Chondrocyte (in vitro differentiated cells): ENCODE results near the gene MRPL37. TPM values are rescaled to one million over a fixed set of nuclear protein-coding genes. Genes with fewer than 3 reads are reported as not detected.

Source experiments
- DNase-seq: peaks from one replicate; pipeline ENCODE4 v3.0.0; 2021; ENCODE audit warnings: mixed read lengths, low spot score
- H3K27ac Mint-ChIP-seq: one replicate; pipeline ENCODE4 v1.8.0; 2021; ENCODE audit warnings: mild to moderate bottlenecking, moderate library complexity, mixed read lengths; ENCODE audit not compliant: unreplicated experiment
- H3K27me3 Mint-ChIP-seq: 2 replicates; pipeline ENCODE4 v1.8.0; 2021; ENCODE audit warnings: low read depth, mixed read lengths
- H3K36me3 Mint-ChIP-seq: 2 replicates; pipeline ENCODE4 v1.8.0; 2021; ENCODE audit warnings: low read depth, mixed read lengths
- H3K4me1 Mint-ChIP-seq: 2 replicates; pipeline ENCODE4 v1.8.0; 2021; ENCODE audit warnings: low read depth, mild to moderate bottlenecking, mixed read lengths
- H3K4me3 Mint-ChIP-seq: one replicate; pipeline ENCODE4 v1.8.0; 2021; ENCODE audit warnings: mild to moderate bottlenecking, moderate library complexity, mixed read lengths; ENCODE audit not compliant: unreplicated experiment
- H3K9me3 Mint-ChIP-seq: 2 replicates; pipeline ENCODE4 v1.8.0; 2021; ENCODE audit warnings: low read depth, mixed read lengths
- total RNA-seq: library from RNA; stranded (reverse); gene quantifications from 3 replicates; pipeline ENCODE4 v1.2.1, GENCODE V29; 2021
- TF ChIP-seq, protein P1 (sequence below): fragments of 200-600 bp; sonication (generic); IDR thresholded peaks from 2 replicates; pipeline ENCODE4 v1.5.0; 2021; ENCODE audit warnings: antibody characterized with exemption, mild to moderate bottlenecking, moderate library complexity

Gene MRPL37
- total RNA-seq, 1 donor from 2014 or later = 66.9 TPM

DNA sequence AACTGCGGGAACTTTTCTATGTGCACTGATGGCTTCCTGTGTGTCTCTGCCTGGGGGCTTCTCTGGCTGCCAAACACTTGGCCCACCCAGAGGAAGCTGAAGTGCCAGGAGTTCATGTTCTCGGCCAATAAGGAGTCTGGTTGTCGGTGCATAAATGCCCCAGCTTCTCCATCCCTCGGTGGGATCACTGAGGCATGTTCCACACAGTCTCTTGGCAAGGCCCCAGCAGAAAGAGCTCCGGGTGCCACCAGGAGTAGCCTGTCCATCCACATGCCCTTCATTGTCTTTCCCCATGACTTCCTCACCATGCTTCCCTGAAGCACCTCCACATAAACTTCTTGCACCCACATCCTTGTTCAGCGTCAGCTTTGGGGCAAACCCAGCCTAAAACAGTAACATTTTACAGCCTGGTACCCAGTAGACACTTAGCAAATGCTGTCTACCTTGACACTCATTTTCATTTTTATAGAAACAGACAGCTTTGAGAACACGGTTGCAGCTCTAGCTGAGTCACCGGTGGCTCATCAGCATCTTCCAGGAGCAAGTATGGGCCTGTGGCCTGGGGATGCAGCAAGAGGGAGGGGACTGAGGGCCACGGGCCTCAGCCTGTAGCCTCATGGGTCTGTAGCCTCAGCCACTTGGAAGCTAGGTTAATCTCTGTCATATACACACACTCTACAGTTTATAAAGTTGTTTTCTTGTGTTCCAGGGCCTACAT, 32.4 kb upstream of the MRPL37 start:
- peaks cover 2% of the 10 kb centered on the region for H3K4me1 Mint-ChIP-seq
- H3K4me3 Mint-ChIP-seq = no peak overlapping the region
- DNase-seq = peak; percentile 37
- no peaks in the 10 kb centered on the region for H3K9me3 Mint-ChIP-seq
- no peaks in the 10 kb centered on the region for H3K36me3 Mint-ChIP-seq
- H3K27ac Mint-ChIP-seq = no peak overlapping the region
- TF ChIP-seq, protein P1, sequence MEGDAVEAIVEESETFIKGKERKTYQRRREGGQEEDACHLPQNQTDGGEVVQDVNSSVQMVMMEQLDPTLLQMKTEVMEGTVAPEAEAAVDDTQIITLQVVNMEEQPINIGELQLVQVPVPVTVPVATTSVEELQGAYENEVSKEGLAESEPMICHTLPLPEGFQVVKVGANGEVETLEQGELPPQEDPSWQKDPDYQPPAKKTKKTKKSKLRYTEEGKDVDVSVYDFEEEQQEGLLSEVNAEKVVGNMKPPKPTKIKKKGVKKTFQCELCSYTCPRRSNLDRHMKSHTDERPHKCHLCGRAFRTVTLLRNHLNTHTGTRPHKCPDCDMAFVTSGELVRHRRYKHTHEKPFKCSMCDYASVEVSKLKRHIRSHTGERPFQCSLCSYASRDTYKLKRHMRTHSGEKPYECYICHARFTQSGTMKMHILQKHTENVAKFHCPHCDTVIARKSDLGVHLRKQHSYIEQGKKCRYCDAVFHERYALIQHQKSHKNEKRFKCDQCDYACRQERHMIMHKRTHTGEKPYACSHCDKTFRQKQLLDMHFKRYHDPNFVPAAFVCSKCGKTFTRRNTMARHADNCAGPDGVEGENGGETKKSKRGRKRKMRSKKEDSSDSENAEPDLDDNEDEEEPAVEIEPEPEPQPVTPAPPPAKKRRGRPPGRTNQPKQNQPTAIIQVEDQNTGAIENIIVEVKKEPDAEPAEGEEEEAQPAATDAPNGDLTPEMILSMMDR = no peak
- no peaks in the 10 kb centered on the region for H3K27me3 Mint-ChIP-seq

DNA sequence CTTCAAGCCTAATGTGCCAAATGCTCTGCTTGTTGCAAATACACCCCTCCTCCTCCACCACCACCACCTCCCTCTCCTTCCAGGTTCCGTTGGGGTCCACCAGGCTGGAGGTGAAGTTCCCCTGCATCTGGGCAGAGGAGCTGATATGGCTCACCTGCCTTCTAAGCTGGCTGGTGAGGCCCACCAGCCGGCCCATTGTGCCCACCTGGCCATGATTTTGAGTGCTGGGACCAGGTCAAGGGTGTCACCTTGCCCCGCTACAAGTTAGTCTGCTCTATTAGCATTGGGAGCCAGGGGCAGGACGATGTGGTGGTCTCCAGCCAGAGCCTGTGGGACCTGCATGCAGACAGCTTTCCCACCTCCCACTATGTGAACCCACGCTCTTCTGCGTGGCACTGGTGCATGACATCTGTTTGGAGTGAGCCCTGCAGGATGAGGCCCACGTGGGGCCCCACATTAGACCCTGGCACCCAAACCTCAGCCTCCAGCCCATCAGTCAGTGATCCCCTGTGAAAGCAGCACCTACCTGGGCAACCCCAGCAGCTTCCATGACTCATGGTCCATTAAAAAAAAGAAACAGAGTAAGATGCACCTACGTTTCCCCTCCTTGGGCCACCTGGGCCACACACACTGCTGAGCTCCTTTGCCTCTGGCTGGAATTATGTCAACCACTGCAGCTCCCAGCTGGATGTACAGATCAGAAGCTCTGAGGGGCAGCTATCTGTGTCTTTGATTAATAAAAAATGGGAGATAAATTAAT, 31.6 kb upstream of the MRPL37 start:
- no peaks in the 10 kb centered on the region for H3K36me3 Mint-ChIP-seq
- H3K27me3 Mint-ChIP-seq = no peaks in the 10 kb centered on the region
- peak; percentile 55 for DNase-seq
- TF ChIP-seq, protein P1 = no peak
- H3K27ac Mint-ChIP-seq = no peak overlapping the region
- H3K4me3 Mint-ChIP-seq = no peak overlapping the region
- no peaks in the 10 kb centered on the region for H3K9me3 Mint-ChIP-seq
- H3K4me1 Mint-ChIP-seq = no peaks in the 10 kb centered on the region

DNA sequence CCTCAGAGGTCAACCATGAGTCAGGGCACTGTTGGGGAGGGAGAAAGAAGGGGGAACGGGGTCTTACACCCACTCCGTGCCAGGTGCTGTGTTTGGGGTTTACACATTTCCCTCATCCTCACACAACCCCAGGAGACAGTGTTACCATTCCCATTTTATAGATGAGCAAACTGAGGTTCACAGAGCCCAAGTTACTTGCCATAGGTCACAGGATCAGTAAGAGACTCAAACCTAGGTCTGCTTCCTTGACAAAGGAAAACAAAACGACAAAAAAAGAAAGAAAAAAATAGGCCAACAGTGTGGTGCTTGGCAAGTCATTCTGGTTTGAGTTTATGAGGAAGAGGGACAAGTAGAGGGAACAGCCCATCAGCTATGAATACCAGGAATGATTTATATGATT, 30.9 kb upstream of the MRPL37 start:
- DNase-seq = peak; percentile 5
- H3K4me1 Mint-ChIP-seq = no peaks in the 10 kb centered on the region
- no peaks in the 10 kb centered on the region for H3K27me3 Mint-ChIP-seq
- H3K9me3 Mint-ChIP-seq = no peaks in the 10 kb centered on the region
- no peak overlapping the region for H3K27ac Mint-ChIP-seq
- no peak overlapping the region for H3K4me3 Mint-ChIP-seq
- H3K36me3 Mint-ChIP-seq = no peaks in the 10 kb centered on the region
- TF ChIP-seq, protein P1 = no peak

DNA sequence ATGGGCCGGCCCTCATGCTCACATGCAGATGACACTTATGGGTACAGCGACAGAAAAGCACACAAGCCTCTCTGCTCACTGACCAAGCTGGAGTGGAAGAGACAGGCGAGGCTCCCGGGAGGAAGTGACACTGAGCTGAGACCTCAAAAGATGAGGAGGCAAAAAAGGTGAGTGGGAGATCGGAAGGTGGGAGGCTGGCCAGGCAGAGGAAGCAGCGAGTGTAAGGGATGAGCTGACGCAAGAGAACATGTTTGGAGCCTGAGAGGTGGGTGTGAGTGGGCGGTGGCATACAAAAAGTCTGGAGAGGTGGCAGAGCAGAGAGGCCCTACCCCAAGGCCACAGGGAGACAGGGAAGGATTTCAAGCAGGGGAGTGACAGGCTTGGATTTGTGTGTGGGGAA, 29.0 kb upstream of the MRPL37 start:
- Mint-ChIP-seq H3K4me1 (no peaks in the 10 kb centered on the region), H3K9me3 (no peaks in the 10 kb centered on the region), H3K27ac (no peak overlapping the region), H3K4me3 (no peak overlapping the region), H3K36me3 (no peaks in the 10 kb centered on the region), H3K27me3 (no peaks in the 10 kb centered on the region)
- DNase-seq = peak; percentile 25
- TF ChIP-seq, protein P1 = no peak

DNA sequence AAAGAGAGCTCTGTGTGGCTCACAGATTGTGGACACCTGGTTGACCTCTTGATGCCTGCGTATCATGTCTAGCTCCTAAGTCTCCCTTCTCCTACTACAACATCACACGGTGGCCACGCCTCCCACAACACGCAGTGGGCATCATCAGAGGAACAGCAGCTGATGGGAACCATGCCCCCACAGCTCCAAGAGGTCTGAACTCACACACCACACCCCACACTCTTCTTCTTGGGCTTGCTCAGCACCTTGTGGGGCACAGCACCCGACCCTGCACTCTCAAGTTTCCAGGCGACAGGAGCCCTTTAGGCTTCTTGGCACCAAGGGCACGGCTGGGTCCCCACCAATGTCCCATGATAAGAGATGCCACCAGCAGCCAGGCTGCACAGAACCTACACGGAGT, 28.4 kb upstream of the MRPL37 start:
- Mint-ChIP-seq H3K9me3 (no peaks in the 10 kb centered on the region), H3K4me3 (no peak overlapping the region), H3K4me1 (no peaks in the 10 kb centered on the region), H3K27ac (no peak overlapping the region), H3K27me3 (no peaks in the 10 kb centered on the region), H3K36me3 (no peaks in the 10 kb centered on the region)
- TF ChIP-seq, protein P1 = no peak
- DNase-seq = peak; percentile 61
